GM23338 (cell line): ENCODE results near the gene SERPINH1. TPM values are rescaled to one million over a fixed set of nuclear protein-coding genes. Genes with fewer than 3 reads are reported as not detected.

ENCODE experiments used
- ATAC-seq: fragments of 200-7000 bp; cut with Tn5 transposase; 3 replicates; pipeline ENCODE4 v1.9.1; 2020
- DNase-seq: peaks from one replicate; pipeline ENCODE4 v3.0.0-alpha.2; 2015; ENCODE audit warnings: low spot score
- H2AFZ ChIP-seq: fragments of 200-600 bp; sonication (generic); 2 replicates; pipeline ENCODE4 v1.8.0; 2016; ENCODE audit warnings: antibody characterized with exemption, mild to moderate bottlenecking, moderate library complexity
- H3F3A ChIP-seq: fragments of 200-600 bp; sonication (generic); replicated peaks from 2 replicates; pipeline ENCODE4 v1.8.0; 2017; ENCODE audit warnings: antibody characterized with exemption, mixed run types, low read depth
- H3K27ac ChIP-seq: fragments of 200-600 bp; sonication (generic); 2 replicates; pipeline ENCODE4 v1.6.1; 2016; ENCODE audit warnings: low read depth
- H3K27me3 ChIP-seq: fragments of 200-600 bp; sonication (generic); 2 replicates; pipeline ENCODE4 v1.8.0; 2016; ENCODE audit warnings: mild to moderate bottlenecking, mixed run types, moderate library complexity; ENCODE audit not compliant: insufficient read depth
- H3K36me3 ChIP-seq: fragments of 200-600 bp; sonication (generic); 2 replicates; pipeline ENCODE4 v1.8.0; 2016; ENCODE audit warnings: mild to moderate bottlenecking; ENCODE audit not compliant: insufficient read depth
- H3K4me1 ChIP-seq: fragments of 200-600 bp; sonication (generic); 2 replicates; pipeline ENCODE4 v1.8.0; 2016; ENCODE audit warnings: mild to moderate bottlenecking, moderate library complexity; ENCODE audit not compliant: insufficient read depth
- H3K4me2 ChIP-seq: fragments of 200-600 bp; sonication (generic); 2 replicates; pipeline ENCODE4 v1.7.1; 2017; ENCODE audit warnings: mixed run types
- H3K4me3 ChIP-seq: fragments of 200-600 bp; sonication (generic); 2 replicates; pipeline ENCODE4 v1.6.1; 2016; ENCODE audit warnings: mixed run types
- H3K79me2 ChIP-seq: fragments of 200-600 bp; sonication (generic); replicated peaks from 2 replicates; pipeline ENCODE4 v1.8.0; 2017; ENCODE audit warnings: mild to moderate bottlenecking; ENCODE audit not compliant: insufficient read depth
- H3K9me2 ChIP-seq: fragments of 200-600 bp; sonication (generic); 2 replicates; pipeline ENCODE4 v1.8.0; 2017; ENCODE audit not compliant: insufficient read depth
- H4K20me1 ChIP-seq: fragments of 200-600 bp; sonication (generic); replicated peaks from 2 replicates; pipeline ENCODE4 v1.8.0; 2017; ENCODE audit warnings: mild to moderate bottlenecking; ENCODE audit not compliant: insufficient read depth
- H3K27ac Mint-ChIP-seq: 2 replicates; pipeline ENCODE4 v1.8.0; 2020; ENCODE audit warnings: inconsistent platforms, mild to moderate bottlenecking, moderate library complexity, mixed read lengths
- H3K27me3 Mint-ChIP-seq: 3 replicates; pipeline ENCODE4 v1.8.0; 2022; ENCODE audit warnings: low read depth, mild to moderate bottlenecking, moderate library complexity, mixed read lengths, inconsistent platforms; ENCODE audit not compliant: insufficient read depth, poor library complexity
- H3K36me3 Mint-ChIP-seq: 3 replicates; pipeline ENCODE4 v1.8.0; 2021; ENCODE audit warnings: low read depth, mild to moderate bottlenecking, inconsistent platforms, moderate library complexity, mixed read lengths
- H3K4me1 Mint-ChIP-seq: 3 replicates; pipeline ENCODE4 v1.8.0; 2020; ENCODE audit warnings: mild to moderate bottlenecking, inconsistent platforms, mixed read lengths
- H3K4me3 Mint-ChIP-seq: 3 replicates; pipeline ENCODE4 v1.8.0; 2021; ENCODE audit warnings: moderate library complexity, mild to moderate bottlenecking, inconsistent platforms, mixed read lengths
- H3K9me3 Mint-ChIP-seq: 3 replicates; pipeline ENCODE4 v1.8.0; 2020; ENCODE audit warnings: moderate library complexity, mild to moderate bottlenecking, inconsistent platforms, mixed read lengths
- CREB1 ChIP-seq: fragments of 250-450 bp; sonication (Bioruptor Pico); IDR thresholded peaks from 2 replicates; pipeline ENCODE4 v1.5.0; 2020; ENCODE audit warnings: low read depth, mild to moderate bottlenecking, moderate library complexity
- EZH2 ChIP-seq: fragments of 200-600 bp; sonication (generic); IDR thresholded peaks from one replicate; pipeline ENCODE4 v1.8.0; 2017; ENCODE audit warnings: antibody characterized with exemption, mild to moderate bottlenecking, low read depth; ENCODE audit not compliant: unreplicated experiment
- EZH2phosphoT487 ChIP-seq: fragments of 200-600 bp; sonication (generic); IDR thresholded peaks from one replicate; pipeline ENCODE4 v1.8.1; 2018; ENCODE audit warnings: antibody characterized with exemption; ENCODE audit not compliant: unreplicated experiment
- JUNB ChIP-seq: IDR thresholded peaks from one replicate; pipeline ENCODE4 v1.6.1; 2016; ENCODE audit warnings: antibody characterized with exemption; ENCODE audit not compliant: unreplicated experiment
- NANOG ChIP-seq: IDR thresholded peaks from 2 replicates; pipeline ENCODE4 v1.6.1; 2016; ENCODE audit warnings: antibody characterized with exemption, borderline replicate concordance
- POLR2AphosphoS5 ChIP-seq: IDR thresholded peaks from 2 replicates; pipeline ENCODE4 v1.6.1; 2016; ENCODE audit warnings: antibody characterized with exemption, low read depth
- STAT1 ChIP-seq: IDR thresholded peaks from one replicate; pipeline ENCODE4 v1.6.1; 2016; ENCODE audit warnings: antibody characterized with exemption; ENCODE audit not compliant: unreplicated experiment
- ZNF114 ChIP-seq: fragments of 250-450 bp; sonication (Bioruptor Pico); IDR thresholded peaks from 2 replicates; pipeline ENCODE4 v1.5.0; 2020; ENCODE audit warnings: mild to moderate bottlenecking, moderate library complexity
- ZNF331 ChIP-seq: fragments of 250-450 bp; sonication (Bioruptor Pico); IDR thresholded peaks from 2 replicates; pipeline ENCODE4 v1.5.0; 2020; ENCODE audit warnings: low read depth, mild to moderate bottlenecking, moderate library complexity
- polyA plus RNA-seq: library from polyadenylated mRNA; unstranded; fragments of >200 nt; fragmentation: Nextera tagmentation; extraction: Ambion mirVana; gene quantifications from 2 replicates; pipeline ENCODE4 v1.2.1, GENCODE V29; 2016
- total RNA-seq: library from RNA; depleted of rRNA; stranded (reverse); fragments of >200 nt; shearing (Covaris generic); gene quantifications from 2 replicates; pipeline ENCODE4 v1.2.3, GENCODE V29; 2014
- TF ChIP-seq, protein P1 (sequence below): fragments of 250-450 bp; sonication (Bioruptor Pico); IDR thresholded peaks from 2 replicates; pipeline ENCODE4 v1.5.0; 2020; ENCODE audit warnings: mild to moderate bottlenecking, moderate library complexity
- TF ChIP-seq, protein P2 (sequence below): IDR thresholded peaks from 2 replicates; pipeline ENCODE4 v1.6.1; 2016; ENCODE audit warnings: antibody characterized with exemption
- TF ChIP-seq, protein P3 (sequence below): IDR thresholded peaks from one replicate; pipeline ENCODE4 v1.6.1; 2018; ENCODE audit warnings: antibody characterized with exemption; ENCODE audit not compliant: unreplicated experiment
- TF ChIP-seq, protein P4 (sequence below), 2 experiments: fragments of 200-600 bp in 1 of 2; sonication (generic) in 1 of 2; conservative IDR thresholded peaks; 2 replicates each; pipeline versions ENCODE4 v1.5.1 to v1.6.1; 2016 to 2017; ENCODE audit warnings: antibody characterized with exemption in 2 of 2, low read depth in 2 of 2, mild to moderate bottlenecking in 2 of 2, moderate library complexity in 1 of 2

SERPINH1 gene
- total and polyA plus RNA-seq, 2 experiments from 2014 or later = 238 to 1,217 TPM

DNA sequence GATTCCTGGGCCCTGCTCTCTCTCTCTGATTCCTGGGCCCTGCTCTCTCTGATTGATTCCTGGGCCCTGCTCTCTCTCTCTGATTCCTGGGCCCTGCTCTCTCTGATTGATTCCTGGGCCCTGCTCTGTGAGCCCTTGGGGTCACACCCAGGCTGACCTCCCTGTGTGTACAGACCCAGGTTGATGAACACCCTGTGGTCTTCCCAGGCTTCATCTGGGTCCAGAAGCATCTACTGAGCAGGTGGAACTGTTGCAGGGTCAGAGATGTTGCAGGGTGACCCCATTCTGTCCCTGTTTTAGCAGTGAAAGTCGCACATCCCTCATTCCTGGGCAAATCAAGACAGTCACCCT lies 20.0 kb upstream of the SERPINH1 start:
- Mint-ChIP-seq H3K4me3 (no peak overlapping the region), H3K27me3 (peaks cover 7% of the 10 kb centered on the region), H3K4me1 (peaks cover 5% of the 10 kb centered on the region; the same call in 2 of the 3 replicates), H3K36me3 (no peaks in the 10 kb centered on the region), H3K9me3 (no peaks in the 10 kb centered on the region), H3K27ac (no peak overlapping the region)
- no peaks in the 10 kb centered on the region for H3F3A ChIP-seq
- ATAC-seq = no peak
- H3K36me3 ChIP-seq = no peaks in the 10 kb centered on the region
- no peaks in the 10 kb centered on the region for H3K27me3 ChIP-seq
- H3K9me2 ChIP-seq = no peaks in the 10 kb centered on the region
- no peak overlapping the region for H3K27ac ChIP-seq
- H3K4me1 ChIP-seq = no peaks in the 10 kb centered on the region
- no peak for TF ChIP-seq STAT1
- no peak for TF ChIP-seq JUNB
- TF ChIP-seq EZH2phosphoT487 = no peak
- no peak for TF ChIP-seq CREB1
- TF ChIP-seq POLR2AphosphoS5 = no peak
- TF ChIP-seq ZNF331 = no peak
- TF ChIP-seq, protein P1, sequence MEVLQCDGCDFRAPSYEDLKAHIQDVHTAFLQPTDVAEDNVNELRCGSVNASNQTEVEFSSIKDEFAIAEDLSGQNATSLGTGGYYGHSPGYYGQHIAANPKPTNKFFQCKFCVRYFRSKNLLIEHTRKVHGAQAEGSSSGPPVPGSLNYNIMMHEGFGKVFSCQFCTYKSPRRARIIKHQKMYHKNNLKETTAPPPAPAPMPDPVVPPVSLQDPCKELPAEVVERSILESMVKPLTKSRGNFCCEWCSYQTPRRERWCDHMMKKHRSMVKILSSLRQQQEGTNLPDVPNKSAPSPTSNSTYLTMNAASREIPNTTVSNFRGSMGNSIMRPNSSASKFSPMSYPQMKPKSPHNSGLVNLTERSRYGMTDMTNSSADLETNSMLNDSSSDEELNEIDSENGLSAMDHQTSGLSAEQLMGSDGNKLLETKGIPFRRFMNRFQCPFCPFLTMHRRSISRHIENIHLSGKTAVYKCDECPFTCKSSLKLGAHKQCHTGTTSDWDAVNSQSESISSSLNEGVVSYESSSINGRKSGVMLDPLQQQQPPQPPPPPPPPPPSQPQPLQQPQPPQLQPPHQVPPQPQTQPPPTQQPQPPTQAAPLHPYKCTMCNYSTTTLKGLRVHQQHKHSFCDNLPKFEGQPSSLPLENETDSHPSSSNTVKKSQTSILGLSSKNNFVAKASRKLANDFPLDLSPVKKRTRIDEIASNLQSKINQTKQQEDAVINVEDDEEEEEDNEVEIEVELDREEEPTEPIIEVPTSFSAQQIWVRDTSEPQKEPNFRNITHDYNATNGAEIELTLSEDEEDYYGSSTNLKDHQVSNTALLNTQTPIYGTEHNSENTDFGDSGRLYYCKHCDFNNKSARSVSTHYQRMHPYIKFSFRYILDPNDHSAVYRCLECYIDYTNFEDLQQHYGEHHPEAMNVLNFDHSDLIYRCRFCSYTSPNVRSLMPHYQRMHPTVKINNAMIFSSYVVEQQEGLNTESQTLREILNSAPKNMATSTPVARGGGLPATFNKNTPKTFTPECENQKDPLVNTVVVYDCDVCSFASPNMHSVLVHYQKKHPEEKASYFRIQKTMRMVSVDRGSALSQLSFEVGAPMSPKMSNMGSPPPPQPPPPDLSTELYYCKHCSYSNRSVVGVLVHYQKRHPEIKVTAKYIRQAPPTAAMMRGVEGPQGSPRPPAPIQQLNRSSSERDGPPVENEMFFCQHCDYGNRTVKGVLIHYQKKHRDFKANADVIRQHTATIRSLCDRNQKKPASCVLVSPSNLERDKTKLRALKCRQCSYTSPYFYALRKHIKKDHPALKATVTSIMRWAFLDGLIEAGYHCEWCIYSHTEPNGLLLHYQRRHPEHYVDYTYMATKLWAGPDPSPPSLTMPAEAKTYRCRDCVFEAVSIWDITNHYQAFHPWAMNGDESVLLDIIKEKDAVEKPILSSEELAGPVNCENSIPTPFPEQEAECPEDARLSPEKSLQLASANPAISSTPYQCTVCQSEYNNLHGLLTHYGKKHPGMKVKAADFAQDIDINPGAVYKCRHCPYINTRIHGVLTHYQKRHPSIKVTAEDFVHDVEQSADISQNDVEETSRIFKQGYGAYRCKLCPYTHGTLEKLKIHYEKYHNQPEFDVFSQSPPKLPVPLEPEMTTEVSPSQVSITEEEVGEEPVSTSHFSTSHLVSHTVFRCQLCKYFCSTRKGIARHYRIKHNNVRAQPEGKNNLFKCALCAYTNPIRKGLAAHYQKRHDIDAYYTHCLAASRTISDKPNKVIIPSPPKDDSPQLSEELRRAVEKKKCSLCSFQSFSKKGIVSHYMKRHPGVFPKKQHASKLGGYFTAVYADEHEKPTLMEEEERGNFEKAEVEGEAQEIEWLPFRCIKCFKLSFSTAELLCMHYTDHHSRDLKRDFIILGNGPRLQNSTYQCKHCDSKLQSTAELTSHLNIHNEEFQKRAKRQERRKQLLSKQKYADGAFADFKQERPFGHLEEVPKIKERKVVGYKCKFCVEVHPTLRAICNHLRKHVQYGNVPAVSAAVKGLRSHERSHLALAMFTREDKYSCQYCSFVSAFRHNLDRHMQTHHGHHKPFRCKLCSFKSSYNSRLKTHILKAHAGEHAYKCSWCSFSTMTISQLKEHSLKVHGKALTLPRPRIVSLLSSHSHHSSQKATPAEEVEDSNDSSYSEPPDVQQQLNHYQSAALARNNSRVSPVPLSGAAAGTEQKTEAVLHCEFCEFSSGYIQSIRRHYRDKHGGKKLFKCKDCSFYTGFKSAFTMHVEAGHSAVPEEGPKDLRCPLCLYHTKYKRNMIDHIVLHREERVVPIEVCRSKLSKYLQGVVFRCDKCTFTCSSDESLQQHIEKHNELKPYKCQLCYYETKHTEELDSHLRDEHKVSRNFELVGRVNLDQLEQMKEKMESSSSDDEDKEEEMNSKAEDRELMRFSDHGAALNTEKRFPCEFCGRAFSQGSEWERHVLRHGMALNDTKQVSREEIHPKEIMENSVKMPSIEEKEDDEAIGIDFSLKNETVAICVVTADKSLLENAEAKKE = no peak
- TF ChIP-seq, protein P2, sequence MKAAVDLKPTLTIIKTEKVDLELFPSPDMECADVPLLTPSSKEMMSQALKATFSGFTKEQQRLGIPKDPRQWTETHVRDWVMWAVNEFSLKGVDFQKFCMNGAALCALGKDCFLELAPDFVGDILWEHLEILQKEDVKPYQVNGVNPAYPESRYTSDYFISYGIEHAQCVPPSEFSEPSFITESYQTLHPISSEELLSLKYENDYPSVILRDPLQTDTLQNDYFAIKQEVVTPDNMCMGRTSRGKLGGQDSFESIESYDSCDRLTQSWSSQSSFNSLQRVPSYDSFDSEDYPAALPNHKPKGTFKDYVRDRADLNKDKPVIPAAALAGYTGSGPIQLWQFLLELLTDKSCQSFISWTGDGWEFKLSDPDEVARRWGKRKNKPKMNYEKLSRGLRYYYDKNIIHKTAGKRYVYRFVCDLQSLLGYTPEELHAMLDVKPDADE = no peak
- TF ChIP-seq, protein P3, sequence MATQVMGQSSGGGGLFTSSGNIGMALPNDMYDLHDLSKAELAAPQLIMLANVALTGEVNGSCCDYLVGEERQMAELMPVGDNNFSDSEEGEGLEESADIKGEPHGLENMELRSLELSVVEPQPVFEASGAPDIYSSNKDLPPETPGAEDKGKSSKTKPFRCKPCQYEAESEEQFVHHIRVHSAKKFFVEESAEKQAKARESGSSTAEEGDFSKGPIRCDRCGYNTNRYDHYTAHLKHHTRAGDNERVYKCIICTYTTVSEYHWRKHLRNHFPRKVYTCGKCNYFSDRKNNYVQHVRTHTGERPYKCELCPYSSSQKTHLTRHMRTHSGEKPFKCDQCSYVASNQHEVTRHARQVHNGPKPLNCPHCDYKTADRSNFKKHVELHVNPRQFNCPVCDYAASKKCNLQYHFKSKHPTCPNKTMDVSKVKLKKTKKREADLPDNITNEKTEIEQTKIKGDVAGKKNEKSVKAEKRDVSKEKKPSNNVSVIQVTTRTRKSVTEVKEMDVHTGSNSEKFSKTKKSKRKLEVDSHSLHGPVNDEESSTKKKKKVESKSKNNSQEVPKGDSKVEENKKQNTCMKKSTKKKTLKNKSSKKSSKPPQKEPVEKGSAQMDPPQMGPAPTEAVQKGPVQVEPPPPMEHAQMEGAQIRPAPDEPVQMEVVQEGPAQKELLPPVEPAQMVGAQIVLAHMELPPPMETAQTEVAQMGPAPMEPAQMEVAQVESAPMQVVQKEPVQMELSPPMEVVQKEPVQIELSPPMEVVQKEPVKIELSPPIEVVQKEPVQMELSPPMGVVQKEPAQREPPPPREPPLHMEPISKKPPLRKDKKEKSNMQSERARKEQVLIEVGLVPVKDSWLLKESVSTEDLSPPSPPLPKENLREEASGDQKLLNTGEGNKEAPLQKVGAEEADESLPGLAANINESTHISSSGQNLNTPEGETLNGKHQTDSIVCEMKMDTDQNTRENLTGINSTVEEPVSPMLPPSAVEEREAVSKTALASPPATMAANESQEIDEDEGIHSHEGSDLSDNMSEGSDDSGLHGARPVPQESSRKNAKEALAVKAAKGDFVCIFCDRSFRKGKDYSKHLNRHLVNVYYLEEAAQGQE = no peak
- TF ChIP-seq EZH2 = no peak
- TF ChIP-seq, protein P4, sequence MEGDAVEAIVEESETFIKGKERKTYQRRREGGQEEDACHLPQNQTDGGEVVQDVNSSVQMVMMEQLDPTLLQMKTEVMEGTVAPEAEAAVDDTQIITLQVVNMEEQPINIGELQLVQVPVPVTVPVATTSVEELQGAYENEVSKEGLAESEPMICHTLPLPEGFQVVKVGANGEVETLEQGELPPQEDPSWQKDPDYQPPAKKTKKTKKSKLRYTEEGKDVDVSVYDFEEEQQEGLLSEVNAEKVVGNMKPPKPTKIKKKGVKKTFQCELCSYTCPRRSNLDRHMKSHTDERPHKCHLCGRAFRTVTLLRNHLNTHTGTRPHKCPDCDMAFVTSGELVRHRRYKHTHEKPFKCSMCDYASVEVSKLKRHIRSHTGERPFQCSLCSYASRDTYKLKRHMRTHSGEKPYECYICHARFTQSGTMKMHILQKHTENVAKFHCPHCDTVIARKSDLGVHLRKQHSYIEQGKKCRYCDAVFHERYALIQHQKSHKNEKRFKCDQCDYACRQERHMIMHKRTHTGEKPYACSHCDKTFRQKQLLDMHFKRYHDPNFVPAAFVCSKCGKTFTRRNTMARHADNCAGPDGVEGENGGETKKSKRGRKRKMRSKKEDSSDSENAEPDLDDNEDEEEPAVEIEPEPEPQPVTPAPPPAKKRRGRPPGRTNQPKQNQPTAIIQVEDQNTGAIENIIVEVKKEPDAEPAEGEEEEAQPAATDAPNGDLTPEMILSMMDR (conservative IDR thresholded peaks at IDR 0.05; ENCODE audit: low read depth in 2 of 2) = no peak
- no peak for TF ChIP-seq ZNF114 (CRISPR knock-in tag)
- TF ChIP-seq NANOG = no peak
- no peak overlapping the region for H3K4me3 ChIP-seq
- no peak overlapping the region for H2AFZ ChIP-seq
- no peak overlapping the region for H3K4me2 ChIP-seq
- H3K79me2 ChIP-seq = no peaks in the 10 kb centered on the region
- no peaks in the 10 kb centered on the region for H4K20me1 ChIP-seq
- no peak for DNase-seq
